GM19043 (cell line): Measurements from ENCODE around the gene ZNF516.

Source experiments
- ATAC-seq: cut with Tn5 transposase; IDR thresholded peaks from one replicate; pipeline ENCODE4 v1.9.1; 2021; ENCODE audit warnings: low read depth; ENCODE audit not compliant: unreplicated experiment

Gene ZNF516

GRCh38 chr18:76317136-76317535 lies 177.9 kb downstream of the ZNF516 start:
- no peak for ATAC-seq

GRCh38 chr18:76315722-76316230 lies 179.3 kb downstream of the ZNF516 start:
- ATAC-seq: no peak

GRCh38 chr18:76314496-76314895 lies 180.5 kb downstream of the ZNF516 start:
- ATAC-seq: no peak

- no peak for ATAC-seq
Measured at GRCh38 chr18:76314015-76314414, 181.0 kb downstream of the ZNF516 start.
